UCSD-AML1 (cell line): ENCODE data around the gene GAGE12F.
"Not testable (repeated sequence)": the region's sequence is repeated elsewhere in the genome, so short reads cannot be mapped to it uniquely, and the experiment has no call there.

ENCODE experiments used
- DNase-seq: peaks from one replicate; lab custom pipeline; 2025; ENCODE audit not compliant: unreplicated experiment; lab: John Stamatoyannopoulos, UW

GAGE12F gene

GRCh38 chrX:49560542-49560941 lies at the start of gene GAGE12F:
Gene GAGE12F (plus strand): TSS chrX:49560842. CDS start chrX:49561997, 1,155 bp downstream.
- not testable (repeated sequence) for DNase-seq

- DNase-seq: not testable (repeated sequence)
These were observed 28.8 kb upstream of the GAGE12F start, which contains the start of gene GAGE12C for GRCh38 chrX:49531877-49532276. Gene GAGE12C (plus strand): TSS chrX:49532177. CDS start chrX:49533332, 1,155 bp downstream.

GRCh38 chrX:49541433-49541832 lies 19.2 kb upstream of the GAGE12F start, which contains the start of gene GAGE12D:
Gene GAGE12D (plus strand): TSS chrX:49541733. CDS start chrX:49542888, 1,155 bp downstream.
- DNase-seq: not testable (repeated sequence)

- DNase-seq: not testable (repeated sequence)
These were observed 9.7 kb upstream of the GAGE12F start, which contains the start of gene GAGE12E for GRCh38 chrX:49550989-49551388. Gene GAGE12E (plus strand): TSS chrX:49551289. CDS start chrX:49552444, 1,155 bp downstream.

- DNase-seq: not testable (repeated sequence)
These were observed 8.1 kb downstream of the GAGE12F start for GRCh38 chrX:49568728-49569127.

- not testable (repeated sequence) for DNase-seq
These were observed 8.5 kb downstream of the GAGE12F start for GRCh38 chrX:49569152-49569551.

GRCh38 chrX:49570100-49570499 lies 9.5 kb downstream of the GAGE12F start, which contains the start of gene GAGE12G:
Gene GAGE12G (plus strand): TSS chrX:49570400. CDS start chrX:49571555, 1,155 bp downstream.
- not testable (repeated sequence) for DNase-seq

GRCh38 chrX:49579649-49580048 lies 19.0 kb downstream of the GAGE12F start, which contains the start of gene GAGE12H:
Gene GAGE12H (plus strand): TSS chrX:49579949. CDS start chrX:49581104, 1,155 bp downstream.
- not testable (repeated sequence) for DNase-seq

- DNase-seq: not testable (repeated sequence)
These were observed 28.6 kb downstream of the GAGE12F start, which contains the start of gene GAGE2A for GRCh38 chrX:49589196-49589595. Gene GAGE2A (plus strand): TSS chrX:49589496. CDS start chrX:49590651, 1,155 bp downstream.

- DNase-seq: not testable (repeated sequence)
These were observed 29.3 kb downstream of the GAGE12F start for GRCh38 chrX:49589769-49590478.

- DNase-seq: not testable (repeated sequence)
These were observed 29.8 kb downstream of the GAGE12F start for GRCh38 chrX:49590488-49590887.

- not testable (repeated sequence) for DNase-seq
These were observed 38.1 kb downstream of the GAGE12F start, which contains the start of gene GAGE1 for GRCh38 chrX:49598720-49599119. Gene GAGE1 (plus strand): TSS chrX:49599020. CDS start chrX:49600175, 1,155 bp downstream.

- DNase-seq: no peak
These were observed 50.2 kb downstream of the GAGE12F start for GRCh38 chrX:49610718-49611310.
